ENCODE data around the gene TMEM135.

The TMEM135 gene

GRCh38 chr11:87141980-87142514 is 104.3 kb downstream of the TMEM135 start:
- Histone ChIP-seq H2AK5ac (ENCODE audit: low read length, severe bottlenecking) (no peak overlapping the region), H4K91ac (ENCODE audit: low read length) (no peak overlapping the region), H2BK5ac (ENCODE audit: low read depth, low read length, poor library complexity, severe bottlenecking) (no peak overlapping the region), H3K4ac (ENCODE audit: low read depth in 1 of 2, low read length in 2 of 2) (no peak overlapping the region), H3K23ac (ENCODE audit: low read length in 2 of 2) (no peak overlapping the region), H3K9me3 (ENCODE audit: control insufficient read depth, low read length) (peaks cover 5% of the 10 kb centered on the region), H3K27me3 (ENCODE audit: control insufficient read depth in 1 of 2, insufficient read depth in 1 of 2, low read length in 2 of 2) (no peaks in the 10 kb centered on the region), H3K14ac (ENCODE audit: low read length in 2 of 2) (no peak overlapping the region), H3K36me3 (ENCODE audit: control insufficient read depth in 1 of 2, insufficient read depth in 2 of 2, low read depth in 1 of 2, low read length in 2 of 2) (peaks cover 0 to 3% of the 10 kb centered on the region in 2 experiments), H3K18ac (ENCODE audit: low read depth in 1 of 2, low read length in 2 of 2) (no peak overlapping the region), H3K27ac (ENCODE audit: low read length, poor library complexity, severe bottlenecking) (no peak overlapping the region), H3K79me1 (replicated peaks; ENCODE audit: low read length, poor library complexity, severe bottlenecking) (peaks cover 9% of the 10 kb centered on the region), H4K8ac (ENCODE audit: low read length) (no peak overlapping the region), H2BK12ac (ENCODE audit: low read length in 2 of 2) (no peak overlapping the region), H3K4me3 (ENCODE audit: insufficient read depth in 1 of 2, low read depth in 1 of 2, low read length in 2 of 2) (no peak overlapping the region), H2BK120ac (ENCODE audit: low read depth, low read length) (no peak overlapping the region), H2AFZ (ENCODE audit: low read depth, low read length) (no peak overlapping the region), H3K4me1 (ENCODE audit: control insufficient read depth, insufficient read depth, low read depth, low read length) (no peaks in the 10 kb centered on the region), H3K9ac (ENCODE audit: low read length) (no peak overlapping the region), H2BK15ac (ENCODE audit: low read depth, poor library complexity, severe bottlenecking) (no peak overlapping the region), H3K4me2 (ENCODE audit: low read length, poor library complexity, severe bottlenecking) (no peak overlapping the region)
- DNase-seq: no peak
- 54% methylated on average over 2 of the region's 3 CpGs for WGBS

- no peak overlapping the region for H2AK5ac ChIP-seq (ENCODE audit: low read length, severe bottlenecking)
- no peak overlapping the region for H3K4me2 ChIP-seq (ENCODE audit: low read length, poor library complexity, severe bottlenecking)
- peaks cover 0 to 3% of the 10 kb centered on the region in 2 experiments for H3K36me3 ChIP-seq (ENCODE audit: control insufficient read depth in 1 of 2, insufficient read depth in 2 of 2, low read depth in 1 of 2, low read length in 2 of 2)
- H3K79me1 ChIP-seq (replicated peaks; ENCODE audit: low read length, poor library complexity, severe bottlenecking): peaks cover 9% of the 10 kb centered on the region
- no peak overlapping the region for H3K4me3 ChIP-seq (ENCODE audit: insufficient read depth in 1 of 2, low read depth in 1 of 2, low read length in 2 of 2)
- H4K91ac ChIP-seq (ENCODE audit: low read length): no peak overlapping the region
- H3K18ac ChIP-seq (ENCODE audit: low read depth in 1 of 2, low read length in 2 of 2): no peak overlapping the region
- H2AFZ ChIP-seq (ENCODE audit: low read depth, low read length): no peak overlapping the region
- H3K14ac ChIP-seq (ENCODE audit: low read length in 2 of 2): no peak overlapping the region
- H2BK5ac ChIP-seq (ENCODE audit: low read depth, low read length, poor library complexity, severe bottlenecking): no peak overlapping the region
- no peak for DNase-seq
- no peak overlapping the region for H2BK15ac ChIP-seq (ENCODE audit: low read depth, poor library complexity, severe bottlenecking)
- H3K23ac ChIP-seq (ENCODE audit: low read length in 2 of 2): no peak overlapping the region
- no peak overlapping the region for H3K4ac ChIP-seq (ENCODE audit: low read depth in 1 of 2, low read length in 2 of 2)
- no peak overlapping the region for H3K9ac ChIP-seq (ENCODE audit: low read length)
- no peak overlapping the region for H2BK120ac ChIP-seq (ENCODE audit: low read depth, low read length)
- H3K27ac ChIP-seq (ENCODE audit: low read length, poor library complexity, severe bottlenecking): no peak overlapping the region
- H3K9me3 ChIP-seq (ENCODE audit: control insufficient read depth, low read length): peaks cover 5% of the 10 kb centered on the region
- no peak overlapping the region for H4K8ac ChIP-seq (ENCODE audit: low read length)
- no peaks in the 10 kb centered on the region for H3K27me3 ChIP-seq (ENCODE audit: control insufficient read depth in 1 of 2, insufficient read depth in 1 of 2, low read length in 2 of 2)
- 83% methylated on average over 1 of the region's 1 CpG for WGBS
- no peaks in the 10 kb centered on the region for H3K4me1 ChIP-seq (ENCODE audit: control insufficient read depth, insufficient read depth, low read depth, low read length)
- H2BK12ac ChIP-seq (ENCODE audit: low read length in 2 of 2): no peak overlapping the region
These were observed 104.9 kb downstream of the TMEM135 start for GRCh38 chr11:87142594-87142993.

GRCh38 chr11:87143641-87144040 is 105.9 kb downstream of the TMEM135 start:
- Histone ChIP-seq H3K4me2 (ENCODE audit: low read length, poor library complexity, severe bottlenecking) (no peak overlapping the region), H2BK120ac (ENCODE audit: low read depth, low read length) (no peak overlapping the region), H3K4me3 (ENCODE audit: insufficient read depth in 1 of 2, low read depth in 1 of 2, low read length in 2 of 2) (no peak overlapping the region)

GRCh38 chr11:87144252-87144651 is 106.5 kb downstream of the TMEM135 start:
- Histone ChIP-seq H3K14ac (ENCODE audit: low read length in 2 of 2) (no peak overlapping the region), H3K27me3 (ENCODE audit: control insufficient read depth in 1 of 2, insufficient read depth in 1 of 2, low read length in 2 of 2) (no peaks in the 10 kb centered on the region), H2AK5ac (ENCODE audit: low read length, severe bottlenecking) (no peak overlapping the region), H2BK120ac (ENCODE audit: low read depth, low read length) (no peak overlapping the region), H3K4me1 (ENCODE audit: control insufficient read depth, insufficient read depth, low read depth, low read length) (no peaks in the 10 kb centered on the region), H3K9ac (ENCODE audit: low read length) (no peak overlapping the region), H3K36me3 (ENCODE audit: control insufficient read depth in 1 of 2, insufficient read depth in 2 of 2, low read depth in 1 of 2, low read length in 2 of 2) (no peaks in the 10 kb centered on the region), H3K4me2 (ENCODE audit: low read length, poor library complexity, severe bottlenecking) (no peak overlapping the region), H3K27ac (ENCODE audit: low read length, poor library complexity, severe bottlenecking) (no peak overlapping the region), H3K4me3 (ENCODE audit: insufficient read depth in 1 of 2, low read depth in 1 of 2, low read length in 2 of 2) (no peak overlapping the region), H2BK12ac (ENCODE audit: low read length in 2 of 2) (no peak overlapping the region), H2AFZ (ENCODE audit: low read depth, low read length) (no peak overlapping the region), H2BK5ac (ENCODE audit: low read depth, low read length, poor library complexity, severe bottlenecking) (no peak overlapping the region), H2BK15ac (ENCODE audit: low read depth, poor library complexity, severe bottlenecking) (no peak overlapping the region), H4K8ac (ENCODE audit: low read length) (no peak overlapping the region), H3K23ac (ENCODE audit: low read length in 2 of 2) (no peak overlapping the region), H3K18ac (ENCODE audit: low read depth in 1 of 2, low read length in 2 of 2) (no peak overlapping the region), H3K9me3 (ENCODE audit: control insufficient read depth, low read length) (peaks cover 5% of the 10 kb centered on the region), H4K91ac (ENCODE audit: low read length) (no peak overlapping the region), H3K4ac (ENCODE audit: low read depth in 1 of 2, low read length in 2 of 2) (no peak overlapping the region), H3K79me1 (replicated peaks; ENCODE audit: low read length, poor library complexity, severe bottlenecking) (peaks cover 8% of the 10 kb centered on the region)
- 96% methylated on average over 3 of the region's 3 CpGs for WGBS
- no peak for DNase-seq

More at GRCh38 chr11:87143641-87144040, 105.9 kb downstream of the TMEM135 start:
- Histone ChIP-seq H3K9ac (ENCODE audit: low read length) (no peak overlapping the region), H2AFZ (ENCODE audit: low read depth, low read length) (no peak overlapping the region), H4K8ac (ENCODE audit: low read length) (no peak overlapping the region), H3K36me3 (ENCODE audit: control insufficient read depth in 1 of 2, insufficient read depth in 2 of 2, low read depth in 1 of 2, low read length in 2 of 2) (peaks cover 0 to under 1% of the 10 kb centered on the region in 2 experiments), H2BK15ac (ENCODE audit: low read depth, poor library complexity, severe bottlenecking) (no peak overlapping the region), H3K4me1 (ENCODE audit: control insufficient read depth, insufficient read depth, low read depth, low read length) (no peaks in the 10 kb centered on the region), H2BK12ac (ENCODE audit: low read length in 2 of 2) (no peak overlapping the region), H3K4ac (ENCODE audit: low read depth in 1 of 2, low read length in 2 of 2) (no peak overlapping the region), H3K14ac (ENCODE audit: low read length in 2 of 2) (no peak overlapping the region), H3K23ac (ENCODE audit: low read length in 2 of 2) (no peak overlapping the region), H3K27ac (ENCODE audit: low read length, poor library complexity, severe bottlenecking) (no peak overlapping the region), H3K79me1 (replicated peaks; ENCODE audit: low read length, poor library complexity, severe bottlenecking) (peaks cover 9% of the 10 kb centered on the region), H3K9me3 (ENCODE audit: control insufficient read depth, low read length) (peaks cover 5% of the 10 kb centered on the region), H2AK5ac (ENCODE audit: low read length, severe bottlenecking) (no peak overlapping the region), H3K27me3 (ENCODE audit: control insufficient read depth in 1 of 2, insufficient read depth in 1 of 2, low read length in 2 of 2) (no peaks in the 10 kb centered on the region), H3K18ac (ENCODE audit: low read depth in 1 of 2, low read length in 2 of 2) (no peak overlapping the region), H4K91ac (ENCODE audit: low read length) (no peak overlapping the region), H2BK5ac (ENCODE audit: low read depth, low read length, poor library complexity, severe bottlenecking) (no peak overlapping the region)
- WGBS: 75% methylated on average over 2 of the region's 4 CpGs
- no peak for DNase-seq

Data from mesenchymal stem cell (in vitro differentiated cells and primary cell).